Retinal pigment epithelial cell (primary cell): ENCODE results near the gene CACNA1C.

ENCODE experiments used
- DNase-seq: peaks from one replicate; pipeline ENCODE4 v3.0.0-alpha.2; 2010; ENCODE audit warnings: low read depth
- H3K4me3 ChIP-seq: 2 replicates; pipeline ENCODE4 v1.5.1; 2011; ENCODE audit warnings: mild to moderate bottlenecking, low read length, control low read depth, moderate library complexity
- CTCF ChIP-seq: conservative IDR thresholded peaks from 2 replicates; pipeline ENCODE4 v1.5.1; 2011; ENCODE audit warnings: low read depth, low read length, control low read depth, inconsistent platforms

The CACNA1C gene

GRCh38 chr12:2560356-2560755 lies 507.6 kb downstream of the CACNA1C start:
- TF ChIP-seq CTCF, result no peak
- H3K4me3 ChIP-seq, result no peak overlapping the region
- no peak for DNase-seq

GRCh38 chr12:2561367-2561766 lies 508.6 kb downstream of the CACNA1C start:
- no peak for TF ChIP-seq CTCF
- no peak for DNase-seq
- H3K4me3 ChIP-seq, result no peak overlapping the region

GRCh38 chr12:2562400-2562799 lies 509.6 kb downstream of the CACNA1C start:
- H3K4me3 ChIP-seq, result no peak overlapping the region
- no peak for TF ChIP-seq CTCF
- no peak for DNase-seq

- no peak for TF ChIP-seq CTCF
- DNase-seq, result no peak
- H3K4me3 ChIP-seq, result no peak overlapping the region
Measured at GRCh38 chr12:2563709-2564108, 510.9 kb downstream of the CACNA1C start.

GRCh38 chr12:2566161-2566560 lies 513.4 kb downstream of the CACNA1C start:
- TF ChIP-seq CTCF, result no peak
- H3K4me3 ChIP-seq, result no peak overlapping the region
- no peak for DNase-seq

GRCh38 chr12:2567711-2568110 lies 514.9 kb downstream of the CACNA1C start:
- no peak for DNase-seq
- H3K4me3 ChIP-seq, result no peak overlapping the region
- TF ChIP-seq CTCF, result no peak

- TF ChIP-seq CTCF, result no peak
- no peak overlapping the region for H3K4me3 ChIP-seq
- no peak for DNase-seq
Measured at GRCh38 chr12:2570562-2570961, 517.8 kb downstream of the CACNA1C start.
